H7 (cell line): ENCODE measurements around the gene C10orf67. TPM values are rescaled to one million over a fixed set of nuclear protein-coding genes. Genes with fewer than 3 reads are reported as not detected.
A peak's percentile ranks its signal among the peaks of the same experiment; 100 is the strongest.

ENCODE experiments used
- DNase-seq: peaks from one replicate; pipeline ENCODE4 v3.0.0; 2012
- H3K27me3 ChIP-seq: 2 replicates; pipeline ENCODE4 v1.6.0; 2011; ENCODE audit warnings: mild to moderate bottlenecking, low read length; ENCODE audit not compliant: control insufficient read depth, insufficient read depth
- H3K36me3 ChIP-seq: replicated peaks from 2 replicates; pipeline ENCODE4 v1.5.1; 2011; ENCODE audit warnings: low read length; ENCODE audit not compliant: control insufficient read depth, insufficient read depth
- H3K4me3 ChIP-seq: 2 replicates; pipeline ENCODE4 v1.5.1; 2011; ENCODE audit warnings: low read depth, mild to moderate bottlenecking, control low read depth, low read length, moderate library complexity; ENCODE audit not compliant: insufficient read depth
- total RNA-seq: library from RNA; depleted of rRNA; stranded (reverse); fragments of >200 nt; shearing (Covaris generic); gene quantifications from 2 replicates; pipeline ENCODE4 v1.2.3, GENCODE V29; 2014

The C10orf67 gene
- total RNA-seq, 1 experiment from 2014 or later: not detected

GRCh38 chr10:23217471-23217870 lies 127.1 kb downstream of the C10orf67 start:
- Histone ChIP-seq H3K27me3 (no peaks in the 10 kb centered on the region), H3K4me3 (no peak overlapping the region), H3K36me3 (no peaks in the 10 kb centered on the region)
- no peak for DNase-seq

- no peaks in the 10 kb centered on the region for H3K36me3 ChIP-seq
- peaks cover 41% of the 10 kb centered on the region for H3K27me3 ChIP-seq
- no peak overlapping the region for H3K4me3 ChIP-seq
- DNase-seq: no peak
Measured at GRCh38 chr10:23205972-23206642, 138.5 kb downstream of the C10orf67 start.

- Histone ChIP-seq H3K36me3 (no peaks in the 10 kb centered on the region), H3K27me3 (peaks cover 55% of the 10 kb centered on the region), H3K4me3 (no peak overlapping the region)
- peak; percentile 65 for DNase-seq
Measured at GRCh38 chr10:23204773-23205172, 139.8 kb downstream of the C10orf67 start.

GRCh38 chr10:23203369-23204325 lies 140.9 kb downstream of the C10orf67 start:
- Histone ChIP-seq H3K4me3 (no peak overlapping the region), H3K36me3 (no peaks in the 10 kb centered on the region), H3K27me3 (peaks cover 66% of the 10 kb centered on the region)
- DNase-seq: peak; percentile 54

- Histone ChIP-seq H3K36me3 (no peaks in the 10 kb centered on the region), H3K4me3 (no peak overlapping the region), H3K27me3 (peaks cover 74% of the 10 kb centered on the region)
- no peak for DNase-seq
Measured at GRCh38 chr10:23202779-23203178, 141.8 kb downstream of the C10orf67 start.

GRCh38 chr10:23201837-23202236 lies 142.8 kb downstream of the C10orf67 start:
- no peak overlapping the region for H3K4me3 ChIP-seq
- no peaks in the 10 kb centered on the region for H3K36me3 ChIP-seq
- no peak for DNase-seq
- peaks cover 84% of the 10 kb centered on the region for H3K27me3 ChIP-seq

- Histone ChIP-seq H3K4me3 (no peak overlapping the region), H3K36me3 (no peaks in the 10 kb centered on the region), H3K27me3 (peaks cover 91% of the 10 kb centered on the region)
- peak; percentile 59 for DNase-seq
Measured at GRCh38 chr10:23200997-23201652, 143.5 kb downstream of the C10orf67 start.

- H3K4me3 ChIP-seq: no peak overlapping the region
- H3K36me3 ChIP-seq: no peaks in the 10 kb centered on the region
- peak; percentile 23 for DNase-seq
- H3K27me3 ChIP-seq: peaks cover 96% of the 10 kb centered on the region
Measured at GRCh38 chr10:23200586-23200985, 144.0 kb downstream of the C10orf67 start.

GRCh38 chr10:23199768-23200511 lies 144.7 kb downstream of the C10orf67 start:
- peak; percentile 74 for DNase-seq
- H3K27me3 ChIP-seq: peaks cover 100% of the 10 kb centered on the region
- H3K4me3 ChIP-seq: peak overlapping the region; percentile 50
- H3K36me3 ChIP-seq: no peaks in the 10 kb centered on the region

GRCh38 chr10:23198940-23199767 lies 145.4 kb downstream of the C10orf67 start:
- Histone ChIP-seq H3K4me3 (peak overlapping the region; percentile 50), H3K36me3 (no peaks in the 10 kb centered on the region), H3K27me3 (peaks cover 100% of the 10 kb centered on the region)
- peak; percentile 97 for DNase-seq

GRCh38 chr10:23198610-23198939 lies 146.0 kb downstream of the C10orf67 start:
- Histone ChIP-seq H3K36me3 (no peaks in the 10 kb centered on the region), H3K27me3 (peaks cover 100% of the 10 kb centered on the region), H3K4me3 (peak overlapping the region; percentile 50)
- no peak for DNase-seq

GRCh38 chr10:23197416-23197861 lies 147.2 kb downstream of the C10orf67 start:
- no peak overlapping the region for H3K4me3 ChIP-seq

GRCh38 chr10:23196915-23197314 lies 147.7 kb downstream of the C10orf67 start:
- Histone ChIP-seq H3K27me3 (peaks cover 98% of the 10 kb centered on the region), H3K36me3 (no peaks in the 10 kb centered on the region), H3K4me3 (no peak overlapping the region)
- DNase-seq: peak; percentile 16

More at GRCh38 chr10:23197416-23197861, 147.2 kb downstream of the C10orf67 start:
- peak; percentile 68 for DNase-seq
- no peaks in the 10 kb centered on the region for H3K36me3 ChIP-seq
- peaks cover 98% of the 10 kb centered on the region for H3K27me3 ChIP-seq
